HG03565 (cell line): ENCODE data around the gene PPP6R3.

Experiments used
- ATAC-seq: cut with Tn5 transposase; IDR thresholded peaks from one replicate; pipeline ENCODE4 v1.9.1; 2021; ENCODE audit warnings: mild to moderate bottlenecking, moderate library complexity; ENCODE audit not compliant: unreplicated experiment

PPP6R3 gene

GRCh38 chr11:68488623-68489022 is 28.1 kb downstream of the PPP6R3 start:
- no peak for ATAC-seq

GRCh38 chr11:68495220-68495729 is 34.7 kb downstream of the PPP6R3 start:
- ATAC-seq, result no peak

- ATAC-seq, result no peak
Observed at GRCh38 chr11:68495872-68496271, 35.3 kb downstream of the PPP6R3 start.

- ATAC-seq, result no peak
Observed at GRCh38 chr11:68497761-68498160, 37.2 kb downstream of the PPP6R3 start.

GRCh38 chr11:68498321-68498720 is 37.8 kb downstream of the PPP6R3 start:
- no peak for ATAC-seq

- no peak for ATAC-seq
Observed at GRCh38 chr11:68498903-68499883, 38.6 kb downstream of the PPP6R3 start.

GRCh38 chr11:68500206-68500605 is 39.7 kb downstream of the PPP6R3 start:
- ATAC-seq, result no peak

GRCh38 chr11:68501813-68502212 is 41.3 kb downstream of the PPP6R3 start:
- ATAC-seq, result no peak

- ATAC-seq, result no peak
Observed at GRCh38 chr11:68503251-68503687, 42.7 kb downstream of the PPP6R3 start.

- no peak for ATAC-seq
Observed at GRCh38 chr11:68503792-68504191, 43.2 kb downstream of the PPP6R3 start.

GRCh38 chr11:68504432-68505066 is 44.0 kb downstream of the PPP6R3 start:
- ATAC-seq, result no peak

GRCh38 chr11:68505596-68505995 is 45.0 kb downstream of the PPP6R3 start:
- ATAC-seq, result no peak

- no peak for ATAC-seq
Observed at GRCh38 chr11:68506908-68507307, 46.4 kb downstream of the PPP6R3 start.

GRCh38 chr11:68508425-68508824 is 47.9 kb downstream of the PPP6R3 start:
- ATAC-seq, result no peak

GRCh38 chr11:68509066-68509465 is 48.5 kb downstream of the PPP6R3 start:
- ATAC-seq, result no peak

- no peak for ATAC-seq
Observed at GRCh38 chr11:68513930-68514487, 53.5 kb downstream of the PPP6R3 start.

GRCh38 chr11:68517121-68517741 is 56.7 kb downstream of the PPP6R3 start:
- ATAC-seq, result no peak

GRCh38 chr11:68518191-68518590 is 57.6 kb downstream of the PPP6R3 start:
- no peak for ATAC-seq

GRCh38 chr11:68521969-68522652 is 61.6 kb downstream of the PPP6R3 start:
- no peak for ATAC-seq

GRCh38 chr11:68523033-68523432 is 62.5 kb downstream of the PPP6R3 start:
- ATAC-seq, result no peak
